NCI-H2081 (cell line): ENCODE measurements around the gene PPM1K.

Experiments used
- DNase-seq, 2 experiments: peaks; one replicate each; lab custom pipeline; 2025; lab: John Stamatoyannopoulos, UW

The PPM1K gene

GRCh38 chr4:88216395-88216794, 68.0 kb downstream of the PPM1K start:
- DNase-seq: no peak

- DNase-seq: no peak
These were observed 69.0 kb downstream of the PPM1K start for GRCh38 chr4:88215351-88215750.

GRCh38 chr4:88212253-88212561, 72.2 kb downstream of the PPM1K start:
- DNase-seq: no peak

GRCh38 chr4:88211473-88212252, 72.7 kb downstream of the PPM1K start:
- DNase-seq: peak; percentile 24 to 25

- no peak for DNase-seq
These were observed 76.2 kb downstream of the PPM1K start for GRCh38 chr4:88208156-88208555.
